Duodenal mucosa (tissue), 2 donors: Measurements from ENCODE around the gene HSD17B12.

Source experiments
- H3K27ac ChIP-seq: one replicate; pipeline ENCODE4 v1.7.0; 2013; ENCODE audit warnings: low read depth, low read length
- H3K27me3 ChIP-seq, 2 donors: one replicate each; pipeline ENCODE4 v1.7.0; 2013; ENCODE audit warnings: low read length in 2 of 2, control low read depth in 1 of 2; ENCODE audit not compliant: insufficient read depth in 2 of 2, control insufficient read depth in 1 of 2
- H3K36me3 ChIP-seq, 2 donors: one replicate each; pipeline ENCODE4 v1.7.0; 2013; ENCODE audit warnings: low read length in 2 of 2, control low read depth in 1 of 2; ENCODE audit not compliant: insufficient read depth in 2 of 2, control insufficient read depth in 1 of 2
- H3K4me1 ChIP-seq, 2 donors: one replicate each; pipeline ENCODE4 v1.7.0; 2013; ENCODE audit warnings: low read length in 2 of 2, control low read depth in 1 of 2; ENCODE audit not compliant: insufficient read depth in 2 of 2, control insufficient read depth in 1 of 2
- H3K4me3 ChIP-seq, 2 donors: one replicate each; pipeline ENCODE4 v1.7.0; 2013; ENCODE audit warnings: low read length in 2 of 2, low read depth in 1 of 2
- H3K9ac ChIP-seq, 2 donors: one replicate each; pipeline ENCODE4 v1.7.0; 2013; ENCODE audit warnings: low read length in 2 of 2, low read depth in 1 of 2
- H3K9me3 ChIP-seq, 2 donors: one replicate each; pipeline ENCODE4 v1.7.0; 2013; ENCODE audit warnings: low read length in 2 of 2, control low read depth in 1 of 2; ENCODE audit not compliant: control insufficient read depth in 1 of 2

Gene HSD17B12

DNA sequence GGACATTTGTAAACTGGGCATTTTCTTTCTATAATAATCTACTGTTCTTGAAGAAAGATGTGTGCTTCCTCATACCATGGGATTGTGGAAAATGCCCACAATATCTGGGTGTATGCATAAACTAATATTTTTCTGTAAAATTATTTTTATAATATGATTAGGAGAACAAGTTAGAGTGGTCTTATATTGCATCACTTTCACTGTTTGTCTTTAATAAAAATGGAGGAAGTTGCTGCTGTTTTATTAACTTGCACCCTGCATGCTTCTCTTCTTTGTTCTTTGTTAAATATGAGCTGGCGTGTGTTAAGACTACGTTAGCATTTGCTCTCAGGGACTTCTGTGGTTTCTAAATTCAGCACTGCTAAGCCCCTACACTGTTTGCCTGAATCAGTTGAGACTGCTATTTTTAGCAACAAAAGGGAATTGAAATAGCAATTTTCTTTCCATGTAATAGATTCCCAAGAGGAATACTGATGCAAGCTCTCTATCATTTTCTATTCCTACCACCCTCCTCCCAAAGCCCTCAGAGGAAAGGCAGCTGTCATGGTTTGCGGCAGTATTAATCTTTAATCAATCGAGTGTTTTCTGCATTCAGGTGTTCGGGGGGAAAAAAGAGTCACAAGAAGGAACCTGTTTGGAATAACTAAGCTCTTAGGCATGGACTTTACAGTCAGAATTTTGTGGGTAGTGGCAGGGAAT lies 56.1 kb downstream of the HSD17B12 start:
- Histone ChIP-seq H3K4me1 (no peaks in the 10 kb centered on the region), H3K27me3 (no peaks in the 10 kb centered on the region), H3K9me3 (no peaks in the 10 kb centered on the region), H3K36me3 (peaks cover 0 to 12% of the 10 kb centered on the region in 2 donors), H3K9ac (no peak overlapping the region), H3K27ac (no peak overlapping the region), H3K4me3 (no peak overlapping the region)

DNA sequence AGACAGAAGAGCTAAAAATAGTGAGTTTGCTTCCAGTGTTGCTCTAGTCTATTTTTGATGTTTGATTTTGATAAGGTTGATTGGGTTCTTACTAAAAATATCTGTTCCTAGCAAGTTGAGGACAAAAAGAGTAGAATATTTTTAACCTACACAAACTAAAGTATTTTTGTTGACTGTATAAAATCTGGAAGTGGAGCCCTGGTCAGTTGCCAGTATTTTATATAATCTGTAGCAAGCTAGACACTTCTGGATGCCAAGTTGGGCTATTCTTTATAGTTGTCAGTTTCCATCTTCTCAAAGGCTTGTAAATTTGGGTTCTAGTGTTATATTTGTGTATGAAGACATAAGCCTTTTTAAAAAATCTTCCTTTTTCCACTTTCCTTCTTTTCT lies 56.7 kb downstream of the HSD17B12 start:
- Histone ChIP-seq H3K4me1 (no peaks in the 10 kb centered on the region), H3K27me3 (no peaks in the 10 kb centered on the region), H3K27ac (no peak overlapping the region), H3K9ac (no peak overlapping the region), H3K9me3 (no peaks in the 10 kb centered on the region), H3K36me3 (peaks cover 0 to 12% of the 10 kb centered on the region in 2 donors), H3K4me3 (no peak overlapping the region)

- H3K9ac ChIP-seq = no peak overlapping the region
- no peak overlapping the region for H3K4me3 ChIP-seq
- H3K9me3 ChIP-seq = no peaks in the 10 kb centered on the region
- H3K4me1 ChIP-seq = no peaks in the 10 kb centered on the region
- H3K36me3 ChIP-seq = peaks cover 0 to 12% of the 10 kb centered on the region in 2 donors
- H3K27me3 ChIP-seq = no peaks in the 10 kb centered on the region
- H3K27ac ChIP-seq = no peak overlapping the region
Measured at GRCh38 chr11:43738600-43739409, 58.3 kb downstream of the HSD17B12 start.

GRCh38 chr11:43746670-43747069 lies 66.1 kb downstream of the HSD17B12 start:
- peaks cover 4 to 5% of the 10 kb centered on the region in 2 donors for H3K36me3 ChIP-seq
- peaks cover 0 to 8% of the 10 kb centered on the region in 2 donors for H3K9me3 ChIP-seq
- no peak overlapping the region for H3K4me3 ChIP-seq
- no peaks in the 10 kb centered on the region for H3K27me3 ChIP-seq
- H3K9ac ChIP-seq = no peak overlapping the region
- no peaks in the 10 kb centered on the region for H3K4me1 ChIP-seq
- no peak overlapping the region for H3K27ac ChIP-seq

DNA sequence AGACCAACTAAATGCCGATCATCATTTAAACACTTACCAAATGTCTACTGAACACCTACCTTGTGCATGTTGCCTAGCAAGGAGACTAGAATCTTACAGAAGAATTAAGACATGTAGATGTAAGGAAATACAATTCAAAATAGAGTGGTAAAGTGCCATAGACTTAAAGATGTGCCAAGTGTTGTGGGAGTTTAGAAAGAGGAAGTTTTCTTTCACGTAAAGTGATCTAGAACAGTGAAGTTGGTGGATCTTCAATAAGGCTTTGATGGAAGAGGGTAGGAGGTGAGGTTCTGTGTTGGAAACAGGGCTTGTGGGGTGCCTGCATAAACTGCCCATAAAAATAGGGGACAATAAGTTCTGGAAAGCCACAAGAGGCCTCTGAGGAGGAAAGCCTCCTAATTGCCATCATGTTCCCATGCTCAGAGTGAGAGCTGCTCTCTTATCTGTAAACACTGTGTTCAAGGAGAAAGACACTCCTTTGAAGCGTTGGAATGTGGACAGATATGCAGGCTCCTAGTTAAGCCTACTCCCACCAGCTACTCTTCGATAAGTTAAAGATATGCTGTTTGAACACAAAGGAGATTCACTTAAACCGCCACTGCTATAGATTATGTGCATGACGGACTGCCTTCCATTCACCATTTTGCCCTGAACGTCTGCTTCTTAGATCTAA lies 66.7 kb downstream of the HSD17B12 start:
- no peak overlapping the region for H3K4me3 ChIP-seq
- no peak overlapping the region for H3K27ac ChIP-seq
- no peak overlapping the region for H3K9ac ChIP-seq
- no peaks in the 10 kb centered on the region for H3K27me3 ChIP-seq
- H3K36me3 ChIP-seq = peaks cover 4 to 5% of the 10 kb centered on the region in 2 donors
- no peaks in the 10 kb centered on the region for H3K4me1 ChIP-seq
- peaks cover 0 to 8% of the 10 kb centered on the region in 2 donors for H3K9me3 ChIP-seq

DNA sequence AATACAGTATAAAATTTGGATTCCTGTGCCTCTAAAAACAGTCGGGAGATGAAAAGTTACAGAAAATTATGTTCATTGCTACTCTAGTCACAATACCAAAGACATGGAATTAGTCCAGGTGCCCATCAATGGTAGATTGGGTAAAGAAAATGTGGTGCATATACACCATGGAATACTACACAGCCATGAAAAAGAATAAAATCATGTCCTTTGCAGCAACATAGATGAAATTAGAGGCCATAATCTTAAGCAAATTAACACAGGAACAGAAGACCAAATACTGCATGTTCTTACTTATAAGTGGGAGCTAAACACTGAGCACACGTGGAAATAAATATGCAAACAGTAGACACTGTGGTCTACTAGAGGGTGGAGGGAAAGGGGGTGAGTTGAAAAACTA lies 67.6 kb downstream of the HSD17B12 start:
- H3K27me3 ChIP-seq = no peaks in the 10 kb centered on the region
- peaks cover 0 to 8% of the 10 kb centered on the region in 2 donors for H3K9me3 ChIP-seq
- H3K4me3 ChIP-seq = no peak overlapping the region
- H3K36me3 ChIP-seq = peaks cover 4 to 5% of the 10 kb centered on the region in 2 donors
- no peak overlapping the region for H3K27ac ChIP-seq
- no peak overlapping the region for H3K9ac ChIP-seq
- H3K4me1 ChIP-seq = no peaks in the 10 kb centered on the region

DNA sequence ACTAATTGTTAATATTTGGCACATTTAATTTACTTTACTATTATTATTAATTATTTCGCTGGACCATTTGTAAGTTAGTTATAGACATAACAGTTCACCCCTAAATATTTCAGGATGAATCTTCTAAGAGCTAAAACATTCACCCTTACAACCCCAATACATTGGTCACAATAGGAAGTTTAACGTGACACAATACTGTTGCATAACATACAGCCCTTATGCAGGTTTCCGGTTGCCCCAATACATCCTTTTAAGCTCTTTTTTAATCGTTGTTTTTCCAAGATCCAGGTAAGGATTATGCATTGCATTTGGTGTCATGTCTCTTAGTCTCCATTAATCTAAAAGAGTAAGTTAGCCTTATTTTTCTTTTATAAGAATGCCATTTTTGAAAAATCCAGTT lies 71.2 kb downstream of the HSD17B12 start:
- H3K4me3 ChIP-seq = no peak overlapping the region
- no peaks in the 10 kb centered on the region for H3K4me1 ChIP-seq
- no peak overlapping the region for H3K9ac ChIP-seq
- H3K27me3 ChIP-seq = no peaks in the 10 kb centered on the region
- H3K9me3 ChIP-seq = peaks cover 0 to 8% of the 10 kb centered on the region in 2 donors
- peaks cover 0 to 11% of the 10 kb centered on the region in 2 donors for H3K36me3 ChIP-seq
- no peak overlapping the region for H3K27ac ChIP-seq

- Histone ChIP-seq H3K4me3 (no peak overlapping the region), H3K9me3 (no peaks in the 10 kb centered on the region), H3K27ac (no peak overlapping the region), H3K4me1 (no peaks in the 10 kb centered on the region), H3K9ac (no peak overlapping the region), H3K27me3 (no peaks in the 10 kb centered on the region), H3K36me3 (peaks cover 0 to 18% of the 10 kb centered on the region in 2 donors)
Measured at GRCh38 chr11:43756575-43756974, 76.0 kb downstream of the HSD17B12 start.

DNA sequence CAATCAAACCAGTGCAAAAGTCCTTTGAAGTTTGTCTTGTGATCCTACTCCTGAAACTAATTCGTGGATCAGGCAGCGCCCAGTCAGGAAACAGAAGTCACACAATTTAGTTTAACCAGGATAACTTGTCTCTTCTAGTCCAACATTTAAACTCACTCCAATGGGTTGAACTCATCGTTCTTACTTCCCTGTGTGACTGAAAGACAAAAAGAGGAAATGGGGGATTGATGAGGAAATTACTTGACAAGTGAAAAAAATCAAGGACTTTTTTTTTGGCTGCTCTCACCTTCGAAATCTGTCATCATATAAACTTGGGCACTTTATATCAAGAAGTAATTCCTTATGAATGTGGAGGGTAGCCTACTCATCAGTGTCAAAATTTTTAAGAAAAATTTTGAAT lies 78.4 kb downstream of the HSD17B12 start:
- H3K27me3 ChIP-seq = no peaks in the 10 kb centered on the region

DNA sequence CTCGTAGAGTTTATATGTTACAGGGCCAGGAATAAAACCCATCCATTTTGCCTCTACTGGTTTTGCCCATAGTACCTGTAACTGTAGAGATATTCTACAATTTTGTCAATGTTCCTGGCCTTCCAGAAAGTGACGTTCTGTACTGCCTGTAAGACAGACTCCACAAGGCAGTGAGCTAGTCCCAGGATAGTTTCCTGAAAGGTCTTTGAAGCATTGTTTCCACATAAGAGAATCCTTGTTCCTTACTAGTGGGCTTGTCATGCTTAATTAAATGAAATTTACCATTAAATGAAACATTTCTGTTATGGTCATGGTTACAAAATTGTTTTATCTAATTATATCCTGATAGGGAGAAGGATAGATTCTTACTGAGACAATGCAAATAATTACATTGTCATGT lies 80.4 kb downstream of the HSD17B12 start:
- H3K27me3 ChIP-seq = no peaks in the 10 kb centered on the region
- H3K36me3 ChIP-seq = peaks cover 0 to 8% of the 10 kb centered on the region in 2 donors
- no peaks in the 10 kb centered on the region for H3K4me1 ChIP-seq
- H3K9me3 ChIP-seq = no peaks in the 10 kb centered on the region
- H3K27ac ChIP-seq = no peak overlapping the region
- H3K4me3 ChIP-seq = no peak overlapping the region
- no peak overlapping the region for H3K9ac ChIP-seq

More for the DNA sequence above, 78.4 kb downstream of the HSD17B12 start:
- H3K9ac ChIP-seq = no peak overlapping the region
- H3K9me3 ChIP-seq = no peaks in the 10 kb centered on the region
- H3K36me3 ChIP-seq = peaks cover 0 to 19% of the 10 kb centered on the region in 2 donors
- H3K27ac ChIP-seq = no peak overlapping the region
- H3K4me1 ChIP-seq = no peaks in the 10 kb centered on the region
- H3K4me3 ChIP-seq = no peak overlapping the region
